NCI-H226 (cell line): Measurements from ENCODE around the gene ALDH4A1.
A peak's percentile ranks its signal among the peaks of the same experiment; 100 is the strongest.

Experiments used
- DNase-seq: peaks from one replicate; pipeline ENCODE4 v3.0.0-alpha.2; 2015

ALDH4A1 gene

DNA sequence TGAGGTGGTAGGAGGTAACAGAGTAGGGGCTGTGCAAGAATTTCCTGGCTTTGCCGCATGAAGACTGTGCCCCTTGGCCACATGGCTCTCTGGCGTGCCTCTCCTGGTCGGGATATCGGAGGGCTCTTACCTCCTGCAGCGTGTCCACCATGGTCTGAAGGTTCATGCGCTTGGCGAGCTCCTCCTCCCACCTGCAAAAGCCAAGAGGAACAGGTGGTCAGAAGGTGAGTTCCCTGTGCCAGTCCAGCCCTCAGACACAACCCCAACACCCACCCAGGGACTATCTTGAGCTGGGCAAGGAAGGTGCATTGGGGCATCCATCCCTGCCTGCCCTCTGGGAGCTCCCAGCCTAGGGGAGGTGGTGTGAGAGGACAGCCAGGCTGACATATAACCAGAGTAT is 18.6 kb upstream of the ALDH4A1 start:
- DNase-seq: no peak

DNA sequence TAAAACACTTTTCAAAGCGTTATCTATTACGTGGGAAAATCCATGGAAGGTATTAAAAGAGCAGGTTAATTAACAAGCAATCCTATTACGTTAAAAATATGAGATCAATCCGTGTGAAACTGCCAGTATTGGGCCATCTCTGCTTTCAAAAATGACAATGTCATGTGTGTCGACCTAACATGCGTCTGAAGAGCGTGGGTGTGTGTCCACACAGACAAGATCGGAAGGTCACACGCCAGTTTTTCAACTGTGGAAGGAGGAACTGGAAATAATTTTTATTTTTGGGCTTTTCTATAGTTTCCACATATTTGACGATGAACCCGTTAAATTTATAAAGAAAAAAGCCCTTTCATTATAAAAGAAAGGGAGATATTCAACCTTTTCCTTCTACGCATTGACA is 17.6 kb upstream of the ALDH4A1 start:
- no peak for DNase-seq

GRCh38 chr1:18919197-18919905 is 17.0 kb upstream of the ALDH4A1 start:
- DNase-seq: no peak

GRCh38 chr1:18918417-18918816 is 16.1 kb upstream of the ALDH4A1 start:
- DNase-seq: no peak

- DNase-seq: no peak
These were observed 14.9 kb upstream of the ALDH4A1 start for GRCh38 chr1:18917071-18917799.

DNA sequence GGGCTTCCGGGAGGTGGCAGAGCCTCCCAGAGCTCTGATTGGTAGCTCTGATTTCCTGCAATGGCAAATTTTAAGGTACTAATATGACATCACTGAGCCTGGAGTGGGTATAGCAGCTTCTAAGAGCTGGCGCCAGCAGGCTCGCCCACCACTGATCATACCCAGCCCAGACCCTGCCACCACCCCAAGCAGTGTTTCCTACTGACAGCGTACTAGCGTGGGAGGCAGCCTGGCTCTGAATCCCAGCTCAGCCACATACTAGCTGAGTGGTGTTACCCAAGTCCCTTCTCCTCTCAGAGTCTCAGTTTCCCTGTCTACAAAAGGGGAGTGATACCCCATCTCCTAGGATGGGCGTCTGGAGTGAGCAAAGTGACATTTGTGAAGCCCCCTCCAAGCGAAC is 13.0 kb upstream of the ALDH4A1 start:
- no peak for DNase-seq

- peak; percentile 49 for DNase-seq
These were observed 10.9 kb upstream of the ALDH4A1 start for GRCh38 chr1:18913065-18913835.

GRCh38 chr1:18912550-18912949 is 10.2 kb upstream of the ALDH4A1 start:
- no peak for DNase-seq

DNA sequence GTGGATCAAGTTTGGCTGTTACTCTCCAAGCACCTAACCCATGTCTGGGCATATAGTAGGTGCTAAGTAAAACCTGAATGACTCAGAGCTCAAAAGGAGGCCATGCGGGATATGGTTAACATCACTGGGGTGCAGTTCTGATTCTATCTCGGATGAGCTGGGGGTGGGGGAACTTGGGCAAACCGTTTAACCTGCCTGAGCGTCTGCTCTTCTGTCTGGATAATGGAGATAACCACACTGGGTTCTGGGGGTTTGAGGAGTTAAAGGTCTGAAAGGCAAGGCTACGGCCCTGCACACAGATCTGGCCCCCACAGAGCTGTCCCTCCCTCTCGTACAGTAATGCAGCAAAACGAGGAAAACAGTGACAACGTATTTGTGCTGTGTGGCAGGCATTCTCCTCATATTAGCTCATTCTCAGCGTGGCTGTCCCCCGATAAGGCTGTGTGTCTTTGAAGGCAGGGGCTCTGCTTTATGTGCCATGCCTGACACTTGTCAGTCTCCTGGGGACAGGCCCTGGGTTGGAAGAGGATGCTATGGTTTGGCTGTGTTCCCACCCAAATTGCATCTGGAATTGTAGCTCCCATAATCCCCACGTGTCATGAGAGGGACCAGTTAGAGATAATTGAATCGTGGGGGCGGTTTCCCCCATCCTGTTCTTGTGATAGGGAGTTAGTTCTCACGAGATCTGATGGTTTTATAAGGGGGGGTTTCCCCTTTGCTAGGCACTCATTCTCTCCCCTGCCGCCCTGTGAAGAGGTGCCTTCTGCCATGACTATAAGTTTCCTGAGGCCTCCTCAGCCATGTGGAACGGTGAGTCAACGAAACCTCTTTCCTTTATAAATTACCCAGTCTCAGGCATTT is 6.8 kb upstream of the ALDH4A1 start:
- no peak for DNase-seq

DNA sequence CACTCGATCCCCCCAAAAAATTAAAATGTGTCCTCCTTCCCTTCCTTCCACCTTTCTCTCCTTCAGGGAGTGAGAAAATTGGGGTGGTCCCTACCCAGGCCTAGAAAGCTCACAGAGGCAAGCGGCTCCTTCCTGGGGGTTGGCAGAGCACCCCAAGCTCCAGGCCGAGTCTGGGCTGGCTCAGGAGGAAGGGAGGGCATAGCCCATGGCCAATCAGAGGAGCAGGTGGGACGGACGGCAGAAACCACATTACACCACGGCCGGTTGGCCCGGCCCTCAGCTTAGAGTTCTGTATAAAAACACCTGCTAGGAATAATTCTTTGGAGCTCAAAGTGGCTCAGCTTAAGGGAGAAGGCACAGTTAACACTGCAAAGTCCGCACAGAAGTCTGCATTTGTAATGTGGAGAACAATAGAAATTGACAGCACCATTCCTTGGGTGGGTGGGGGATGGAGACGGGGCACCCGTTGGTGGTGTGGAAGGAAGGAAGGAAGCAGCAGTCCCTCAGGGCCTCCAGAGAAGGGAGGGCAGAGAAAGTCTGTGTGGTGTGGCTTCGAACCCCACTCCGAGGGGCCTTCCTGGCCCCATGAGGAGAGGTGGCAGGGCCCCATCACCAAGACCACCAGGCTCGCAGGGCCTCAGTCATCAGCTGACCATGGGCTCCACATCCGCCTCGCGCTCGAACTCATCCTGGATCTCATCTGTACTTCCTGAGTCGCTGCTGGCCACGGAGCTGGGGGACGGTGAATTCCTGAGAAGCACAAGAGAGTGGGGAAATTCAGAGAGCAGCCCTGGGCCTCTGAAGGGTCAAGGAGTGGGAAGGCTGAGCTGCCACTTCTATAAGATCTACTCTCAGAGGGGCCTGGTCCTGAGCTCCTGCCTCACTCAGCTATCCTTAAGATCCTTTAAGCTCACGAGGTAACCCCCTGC is 5.8 kb upstream of the ALDH4A1 start:
- DNase-seq: no peak

DNA sequence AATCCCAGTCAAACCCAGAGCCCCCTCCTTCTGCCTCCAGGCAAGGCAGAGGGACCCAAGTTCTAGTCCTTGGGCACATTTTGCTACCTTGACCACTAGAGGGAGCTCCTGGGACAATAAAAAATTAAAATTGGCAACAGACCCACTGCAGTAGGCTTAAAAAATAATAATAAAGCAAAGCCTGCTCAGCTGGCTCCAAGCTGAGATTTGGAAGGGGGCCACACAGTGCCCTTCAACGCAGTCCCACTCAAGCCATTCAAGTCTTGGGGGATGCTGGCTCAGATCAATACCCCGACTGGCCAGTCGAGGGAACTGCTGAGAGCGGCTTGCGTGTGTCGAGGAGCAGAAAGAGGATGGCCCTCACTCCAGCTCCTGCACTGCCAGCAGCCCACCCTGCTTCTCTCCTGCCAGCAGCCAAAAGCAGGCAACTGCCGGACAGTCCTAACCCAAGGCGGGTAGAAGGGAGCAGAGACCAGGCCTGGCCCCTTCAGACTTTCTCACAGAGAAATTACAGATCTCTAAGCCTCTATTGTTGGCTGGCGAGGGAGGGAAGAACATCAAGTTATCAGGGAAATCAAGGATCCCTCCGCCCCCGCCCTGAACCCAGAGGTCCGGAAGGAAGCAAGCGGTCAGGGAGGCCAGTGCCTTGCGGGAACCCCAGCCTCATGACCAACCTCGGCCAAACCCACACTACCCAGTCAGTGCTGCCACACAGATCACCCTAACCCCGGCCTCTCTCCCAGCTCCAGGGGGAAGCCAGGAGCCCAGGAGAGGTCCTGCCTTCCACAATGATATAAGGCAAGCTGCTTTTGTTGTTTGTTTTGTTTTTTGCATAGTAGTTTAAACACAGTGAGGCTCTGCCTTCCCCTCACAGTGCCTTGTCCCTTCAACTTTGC is 4.9 kb upstream of the ALDH4A1 start:
- no peak for DNase-seq

- DNase-seq: no peak
These were observed 969 bp upstream of the ALDH4A1 start for GRCh38 chr1:18903291-18903756.

- no peak for DNase-seq
These were observed 318 bp downstream of the ALDH4A1 start for GRCh38 chr1:18901952-18902522.

GRCh38 chr1:18901147-18901951 is 1.0 kb downstream of the ALDH4A1 start:
- DNase-seq: no peak

DNA sequence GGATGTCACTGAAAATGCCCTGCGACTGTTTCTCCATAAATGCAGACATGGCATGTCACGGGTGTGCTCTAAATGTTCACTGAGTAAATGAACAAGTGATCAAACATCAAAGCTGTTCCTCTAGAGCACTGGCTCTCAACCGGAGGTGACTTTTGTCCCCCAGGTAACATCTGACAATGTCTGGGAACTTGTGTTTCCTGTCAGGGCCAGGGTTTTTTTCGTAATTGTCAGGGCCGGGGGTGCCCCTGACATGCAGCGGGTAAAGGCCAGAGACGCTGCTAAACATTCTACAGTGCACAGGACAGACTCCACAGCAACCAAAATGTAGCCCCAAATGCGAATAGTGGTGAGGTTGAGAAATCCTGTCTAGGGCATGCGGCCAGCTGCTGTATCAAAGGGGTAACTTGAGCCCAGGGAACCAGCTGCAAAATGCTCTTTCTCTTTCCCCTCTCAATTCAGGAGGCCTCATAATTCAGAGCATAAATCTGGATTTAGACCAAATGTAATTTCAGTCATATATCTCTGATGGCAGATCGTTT is 2.0 kb downstream of the ALDH4A1 start:
- DNase-seq: no peak

- no peak for DNase-seq
These were observed 2.8 kb downstream of the ALDH4A1 start for GRCh38 chr1:18899363-18900049.

GRCh38 chr1:18898567-18898966 is 3.8 kb downstream of the ALDH4A1 start:
- DNase-seq: no peak

GRCh38 chr1:18895317-18895716 is 7.0 kb downstream of the ALDH4A1 start:
- no peak for DNase-seq
